IMR-90 (cell line): ENCODE measurements around the gene ZNF726. TPM values are rescaled to one million over a fixed set of nuclear protein-coding genes. Genes with fewer than 3 reads are reported as not detected.

Experiments used
- ATAC-seq: fragments of 200-7000 bp; cut with Tn5 transposase; 2 replicates; pipeline ENCODE4 v1.9.1; 2020; ENCODE audit warnings: low read depth, mild to moderate bottlenecking, moderate library complexity
- BruUV-seq: library from RNA; stranded (reverse); fragments of 400-500 nt; replicated peaks from 2 replicates; lab custom pipeline; 2021; lab: Mats Ljungman, UMichigan
- CTCF ChIA-PET: fragments of 300-600 bp; formaldehyde crosslinking; extraction: SDS; loops from one replicate; lab custom pipeline; 2021; ENCODE audit warnings: antibody characterized with exemption; lab: Yijun Ruan, JAX
- POLR2A ChIA-PET: fragments of 300-600 bp; sonication (Branson Sonifier 250); formaldehyde crosslinking; loops from one replicate; lab custom pipeline; 2022; ENCODE audit warnings: antibody characterized with exemption; ENCODE audit not compliant: unreplicated experiment; lab: Charles Lee
- DNase-seq: peaks from one replicate; pipeline ENCODE4 v3.0.0; 2013
- H2AFZ ChIP-seq: replicated peaks from 2 replicates; pipeline ENCODE3; 2013; ENCODE audit warnings: low read length, mild to moderate bottlenecking; ENCODE audit not compliant: poor library complexity
- H2AK5ac ChIP-seq: 2 replicates; pipeline ENCODE4 v1.6.1; 2013; ENCODE audit warnings: low read depth, low read length, inconsistent platforms
- H2AK9ac ChIP-seq: replicated peaks from 2 replicates; pipeline ENCODE3; 2013; ENCODE audit warnings: mild to moderate bottlenecking, low read depth, low read length, moderate library complexity; ENCODE audit not compliant: poor library complexity
- H2BK120ac ChIP-seq: 2 replicates; pipeline ENCODE4 v1.6.1; 2013; ENCODE audit warnings: low read depth, low read length, inconsistent platforms
- H2BK15ac ChIP-seq: 3 replicates; pipeline ENCODE4 v1.6.1; 2013; ENCODE audit warnings: low read depth, low read length, inconsistent platforms
- H2BK20ac ChIP-seq: 2 replicates; pipeline ENCODE4 v1.6.1; 2013; ENCODE audit warnings: low read depth, mild to moderate bottlenecking, inconsistent platforms, low read length, moderate library complexity
- H2BK5ac ChIP-seq: 2 replicates; pipeline ENCODE4 v1.6.1; 2013; ENCODE audit warnings: mild to moderate bottlenecking, low read depth, low read length, inconsistent platforms; ENCODE audit not compliant: poor library complexity, severe bottlenecking
- H3K14ac ChIP-seq: replicated peaks from 2 replicates; pipeline ENCODE4 v1.6.1; 2013; ENCODE audit warnings: low read depth, low read length, inconsistent platforms
- H3K18ac ChIP-seq: 2 replicates; pipeline ENCODE4 v1.6.1; 2013; ENCODE audit warnings: low read depth, low read length, control low read depth
- H3K23ac ChIP-seq: 2 replicates; pipeline ENCODE4 v1.6.1; 2013; ENCODE audit warnings: low read depth, low read length, inconsistent platforms
- H3K27ac ChIP-seq: 2 replicates; pipeline ENCODE4 v1.5.1; 2013; ENCODE audit warnings: mild to moderate bottlenecking, control low read depth, low read length; ENCODE audit not compliant: insufficient read depth
- H3K27me3 ChIP-seq: 2 replicates; pipeline ENCODE4 v1.6.1; 2013; ENCODE audit warnings: low read length; ENCODE audit not compliant: control insufficient read depth, insufficient read depth
- H3K36me3 ChIP-seq: 2 replicates; pipeline ENCODE4 v1.6.1; 2013; ENCODE audit warnings: low read length, mixed read lengths; ENCODE audit not compliant: control insufficient read depth, insufficient read depth
- H3K4ac ChIP-seq: 2 replicates; pipeline ENCODE4 v1.6.1; 2013; ENCODE audit warnings: low read depth, low read length, inconsistent platforms
- H3K4me1 ChIP-seq: 2 replicates; pipeline ENCODE4 v1.6.1; 2013; ENCODE audit warnings: low read length, mixed read lengths; ENCODE audit not compliant: control insufficient read depth, insufficient read depth
- H3K4me2 ChIP-seq: 2 replicates; pipeline ENCODE4 v1.6.1; 2013; ENCODE audit warnings: low read depth, mild to moderate bottlenecking, control low read depth, low read length, moderate library complexity
- H3K4me3 ChIP-seq: 2 replicates; pipeline ENCODE4 v1.5.1; 2013; ENCODE audit warnings: low read depth, mild to moderate bottlenecking, control low read depth, low read length, moderate library complexity; ENCODE audit not compliant: insufficient read depth
- H3K56ac ChIP-seq: 2 replicates; pipeline ENCODE4 v1.6.1; 2013; ENCODE audit warnings: low read length, inconsistent platforms; ENCODE audit not compliant: insufficient read depth; ENCODE audit errors: extremely low read depth
- H3K79me1 ChIP-seq, 2 experiments: 2 replicates each; pipeline ENCODE4 v1.6.1; 2013; ENCODE audit warnings: low read length in 2 of 2, inconsistent platforms in 1 of 2, low read depth in 1 of 2
- H3K9ac ChIP-seq: 2 replicates; pipeline ENCODE4 v1.6.1; 2013; ENCODE audit warnings: low read depth, low read length, control low read depth
- H3K9me1 ChIP-seq: 2 replicates; pipeline ENCODE4 v1.6.1; 2013; ENCODE audit warnings: low read length, inconsistent platforms; ENCODE audit not compliant: insufficient read depth
- H3K9me3 ChIP-seq: 2 replicates; pipeline ENCODE4 v1.6.1; 2013; ENCODE audit warnings: low read length; ENCODE audit not compliant: control insufficient read depth, insufficient read depth
- H4K20me1 ChIP-seq: 2 replicates; pipeline ENCODE4 v1.6.1; 2013; ENCODE audit warnings: low read length, inconsistent platforms; ENCODE audit not compliant: insufficient read depth
- H4K5ac ChIP-seq: 2 replicates; pipeline ENCODE4 v1.6.1; 2013; ENCODE audit warnings: mild to moderate bottlenecking, low read depth, low read length, control low read depth
- H4K8ac ChIP-seq, 2 experiments: 2 replicates each; pipeline ENCODE4 v1.6.1; 2013; ENCODE audit warnings: low read depth in 2 of 2, low read length in 2 of 2, control low read depth in 1 of 2, inconsistent platforms in 1 of 2
- H4K91ac ChIP-seq: 2 replicates; pipeline ENCODE4 v1.6.1; 2013; ENCODE audit warnings: low read depth, low read length, inconsistent platforms; ENCODE audit not compliant: insufficient read depth
- BHLHE40 ChIP-seq: fragments of 150-350 bp; IDR thresholded peaks from 2 replicates; pipeline ENCODE4 v1.6.1; 2016; ENCODE audit warnings: mild to moderate bottlenecking, low read depth, low read length
- WGBS, 2 experiments: methylation state at CpG; one replicate each; pipeline versions ENCODE4 v1.1.5 to v1.1.7; 2013; ENCODE audit warnings: missing lambda C conversion rate in 2 of 2; ENCODE audit not compliant: insufficient read length in 1 of 2; ENCODE audit errors: extremely low coverage in 2 of 2; 5-methylcytosine and 5-hydroxymethylcytosine counted together
- dilution Hi-C: fragments of 300-500 bp; cut with HindIII; formaldehyde crosslinking; loops from one replicate; pipeline ENCODE4 v1.14.3; 2018; ENCODE audit warnings: low sequenced_read_pairs; ENCODE audit not compliant: unreplicated experiment
- in situ Hi-C: fragments of 300-500 bp; cut with MboI; formaldehyde crosslinking; loops from 3 replicates; pipeline ENCODE4 v1.14.3; 2019; ENCODE audit warnings: low sequenced_read_pairs, inconsistent platforms, mixed read lengths
- intact Hi-C: fragments of 100-400 bp; cut with micrococcal nuclease; formaldehyde crosslinking; loops from 2 replicates; pipeline ENCODE4 v1.10.0; 2022
- polyA plus RNA-seq, 3 experiments: library from polyadenylated mRNA; depleted of rRNA; stranded (reverse); fragments of >200 nt; gene quantifications; 2 replicates each; pipeline ENCODE4 v1.2.3, GENCODE V29; 2012; ENCODE audit warnings: low replicate concordance in 1 of 3
- total RNA-seq: library from RNA; depleted of rRNA; stranded (reverse); fragments of >200 nt; gene quantifications from 2 replicates; pipeline ENCODE4 v1.2.3, GENCODE V29; 2012

Gene ZNF726
- total and polyA plus RNA-seq, 2 of the 4 experiments (the other 2 are of a cell fraction) = 1.2 to 2.0 TPM

DNA sequence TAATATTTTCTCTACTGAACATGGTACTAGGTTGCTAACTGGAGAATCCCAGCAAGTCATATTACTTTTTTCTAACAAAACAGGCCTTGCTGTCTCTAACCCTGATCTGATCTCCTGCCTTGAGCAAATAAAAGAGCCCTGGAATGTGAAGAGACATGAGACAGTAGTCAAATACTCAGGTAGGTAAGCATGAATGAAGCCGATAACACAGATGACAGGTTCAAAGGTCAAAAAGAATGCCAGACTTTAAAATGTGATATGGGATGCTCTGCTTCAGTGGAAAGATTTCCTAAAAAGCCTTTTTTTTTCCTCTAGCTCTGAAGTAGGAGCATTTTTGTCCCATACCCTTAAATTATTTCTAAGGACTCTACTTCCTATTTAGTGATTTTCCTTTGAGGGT, 28.7 kb downstream of the ZNF726 start:
- POLR2A ChIA-PET = no interaction called here

More for the DNA sequence above, 28.7 kb downstream of the ZNF726 start:
- no peak overlapping the region for H4K5ac ChIP-seq
- no peak for TF ChIP-seq BHLHE40
- dilution Hi-C loops = no loop called here
- H3K9me3 ChIP-seq = no peaks in the 10 kb centered on the region
- H2AK9ac ChIP-seq = no peak overlapping the region
- no peak overlapping the region for H4K8ac ChIP-seq
- H2BK120ac ChIP-seq = no peak overlapping the region
- H3K27ac ChIP-seq = no peak overlapping the region
- CTCF ChIA-PET = no interaction called here
- no peak overlapping the region for H2BK5ac ChIP-seq
- H2BK15ac ChIP-seq = no peak overlapping the region
- DNase-seq = no peak
- H3K4me1 ChIP-seq = no peaks in the 10 kb centered on the region
- no peak overlapping the region for H2AK5ac ChIP-seq
- WGBS, 2 experiments = no CpG with 5 or more reads among the region's 1 CpG
- intact Hi-C loops = no loop called here
- H3K14ac ChIP-seq = no peak overlapping the region
- H2AFZ ChIP-seq = no peak overlapping the region
- H3K36me3 ChIP-seq = no peaks in the 10 kb centered on the region
- BruUV-seq = no TSS peak
- H3K4me3 ChIP-seq = no peak overlapping the region
- H3K4me2 ChIP-seq = no peak overlapping the region
- no peak overlapping the region for H3K9ac ChIP-seq
- H3K56ac ChIP-seq = no peak overlapping the region
- H3K18ac ChIP-seq = no peak overlapping the region
- H4K91ac ChIP-seq = no peak overlapping the region
- H3K9me1 ChIP-seq = no peaks in the 10 kb centered on the region
- ATAC-seq = no peak
- no peaks in the 10 kb centered on the region for H4K20me1 ChIP-seq
- H3K4ac ChIP-seq = no peak overlapping the region
- no peaks in the 10 kb centered on the region for H3K27me3 ChIP-seq
- in situ Hi-C loops = no loop called here
- H2BK20ac ChIP-seq = no peak overlapping the region
- H3K23ac ChIP-seq = no peak overlapping the region
- no peaks in the 10 kb centered on the region for H3K79me1 ChIP-seq
